Uterus (tissue), 4 donors: ENCODE measurements around the gene REV1. TPM values are rescaled to one million over a fixed set of nuclear protein-coding genes. Genes with fewer than 3 reads are reported as not detected.
"Not testable (repeated sequence)": the region's sequence is repeated elsewhere in the genome, so short reads cannot be mapped to it uniquely, and the experiment has no call there.

Experiments
- DNase-seq, 2 donors: peaks; one replicate each; pipeline ENCODE4 v3.0.0-alpha.2; 2019 to 2020
- H3K27ac ChIP-seq, 2 donors: fragments of 200-600 bp; sonication (generic); 1 replicate in 1 of 2; 2 replicates in 1 of 2; pipeline ENCODE4 v1.5.1; 2016 to 2018
- H3K27me3 ChIP-seq, 2 donors: fragments of 200-600 bp; sonication (generic); one replicate each; pipeline ENCODE4 v1.5.1; 2018 to 2019; ENCODE audit warnings: control low read depth in 1 of 2
- H3K36me3 ChIP-seq, 2 donors: fragments of 200-600 bp; sonication (generic); one replicate each; pipeline ENCODE4 v1.5.1; 2019; ENCODE audit warnings: control low read depth in 1 of 2
- H3K4me1 ChIP-seq, 2 donors: fragments of 200-600 bp; sonication (generic); one replicate each; pipeline ENCODE4 v1.5.1; 2018 to 2019; ENCODE audit warnings: control low read depth in 1 of 2
- H3K4me3 ChIP-seq, 2 donors: fragments of 200-600 bp; sonication (generic); 1 replicate in 1 of 2; 2 replicates in 1 of 2; pipeline ENCODE4 v1.5.1; 2018 to 2019; ENCODE audit warnings: mild to moderate bottlenecking in 1 of 2
- H3K9me3 ChIP-seq, 2 donors: fragments of 200-600 bp; sonication (generic); one replicate each; pipeline ENCODE4 v1.5.1; 2019; ENCODE audit warnings: control low read depth in 1 of 2
- POLR2A ChIP-seq, 2 donors: fragments of 450-650 bp; IDR thresholded peaks; one replicate each; pipeline ENCODE4 v1.6.1; 2016; ENCODE audit warnings: antibody characterized with exemption in 2 of 2, mild to moderate bottlenecking in 1 of 2, moderate library complexity in 1 of 2
- intact Hi-C: fragments of 100-400 bp; cut with DNase I; formaldehyde crosslinking; loops from one replicate; pipeline ENCODE4 v1.15.1; 2023; ENCODE audit warnings: low total_unique reads
- total RNA-seq, 4 donors: library from RNA; depleted of rRNA in 3 of 4; stranded (reverse); fragments of >200 nt in 3 of 4; gene quantifications; one replicate each; pipeline versions ENCODE4 v1.1.0 to v1.2.4, GENCODE V29; 2014 to 2023
- TF ChIP-seq, protein P1 (sequence below), 4 experiments: fragments of 200-600 bp in 2 of 4; fragments of 450-650 bp in 2 of 4; sonication (generic) in 2 of 4; IDR thresholded peaks; one replicate each; pipeline ENCODE4 v1.5.1; 2016 to 2019; ENCODE audit warnings: antibody characterized with exemption in 4 of 4, mild to moderate bottlenecking in 2 of 4, moderate library complexity in 1 of 4
- donor health status: DM: yes; HTN: yes; CAD: no.

Gene REV1
- total RNA-seq, 4 donors from 2014 or later: 20.7 to 132 (median 65.4) TPM

GRCh38 chr2:99471654-99472599 is 17.9 kb downstream of the REV1 start:
- H3K9me3 ChIP-seq: no peaks in the 10 kb centered on the region
- no peak overlapping the region for H3K4me3 ChIP-seq
- DNase-seq: no peak
- no peak for TF ChIP-seq POLR2A (IDR thresholded peaks at IDR 0.05)
- TF ChIP-seq, protein P1, sequence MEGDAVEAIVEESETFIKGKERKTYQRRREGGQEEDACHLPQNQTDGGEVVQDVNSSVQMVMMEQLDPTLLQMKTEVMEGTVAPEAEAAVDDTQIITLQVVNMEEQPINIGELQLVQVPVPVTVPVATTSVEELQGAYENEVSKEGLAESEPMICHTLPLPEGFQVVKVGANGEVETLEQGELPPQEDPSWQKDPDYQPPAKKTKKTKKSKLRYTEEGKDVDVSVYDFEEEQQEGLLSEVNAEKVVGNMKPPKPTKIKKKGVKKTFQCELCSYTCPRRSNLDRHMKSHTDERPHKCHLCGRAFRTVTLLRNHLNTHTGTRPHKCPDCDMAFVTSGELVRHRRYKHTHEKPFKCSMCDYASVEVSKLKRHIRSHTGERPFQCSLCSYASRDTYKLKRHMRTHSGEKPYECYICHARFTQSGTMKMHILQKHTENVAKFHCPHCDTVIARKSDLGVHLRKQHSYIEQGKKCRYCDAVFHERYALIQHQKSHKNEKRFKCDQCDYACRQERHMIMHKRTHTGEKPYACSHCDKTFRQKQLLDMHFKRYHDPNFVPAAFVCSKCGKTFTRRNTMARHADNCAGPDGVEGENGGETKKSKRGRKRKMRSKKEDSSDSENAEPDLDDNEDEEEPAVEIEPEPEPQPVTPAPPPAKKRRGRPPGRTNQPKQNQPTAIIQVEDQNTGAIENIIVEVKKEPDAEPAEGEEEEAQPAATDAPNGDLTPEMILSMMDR (IDR thresholded peaks at IDR 0.05): no peak
- H3K27ac ChIP-seq: peak overlapping the region in 1 of 2 donors; percentile 28
- no peaks in the 10 kb centered on the region for H3K27me3 ChIP-seq
- intact Hi-C loops: no loop called here
- H3K36me3 ChIP-seq: no peaks in the 10 kb centered on the region
- H3K4me1 ChIP-seq: peaks cover 0 to 5% of the 10 kb centered on the region in 2 donors

DNA sequence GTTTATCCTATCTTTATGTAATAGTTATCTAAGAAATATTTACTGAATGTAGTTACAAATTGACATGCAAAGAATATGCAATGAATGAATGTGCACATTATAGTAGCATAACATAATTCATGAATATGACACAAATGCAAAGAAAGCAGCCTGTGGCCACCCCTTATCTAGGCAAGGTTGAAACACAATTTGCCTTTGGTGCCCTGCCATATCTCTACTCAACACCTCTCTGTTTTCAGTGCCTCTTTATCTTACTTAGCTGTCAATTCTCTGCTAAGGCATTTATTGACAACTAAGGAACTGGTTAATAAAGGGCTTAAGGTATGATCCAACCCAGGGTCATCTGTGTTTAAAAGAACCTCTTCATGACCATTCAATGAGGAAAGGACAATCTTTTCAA is 18.9 kb downstream of the REV1 start:
- no peak overlapping the region for H3K27ac ChIP-seq
- no peak for TF ChIP-seq POLR2A (IDR thresholded peaks at IDR 0.05)
- TF ChIP-seq, protein P1 (IDR thresholded peaks at IDR 0.05): no peak
- DNase-seq: no peak
- no peak overlapping the region for H3K4me3 ChIP-seq
- H3K27me3 ChIP-seq: no peaks in the 10 kb centered on the region
- no peaks in the 10 kb centered on the region for H3K36me3 ChIP-seq
- H3K9me3 ChIP-seq: no peaks in the 10 kb centered on the region
- intact Hi-C loops: no loop called here
- H3K4me1 ChIP-seq: peaks cover 0 to 5% of the 10 kb centered on the region in 2 donors

DNA sequence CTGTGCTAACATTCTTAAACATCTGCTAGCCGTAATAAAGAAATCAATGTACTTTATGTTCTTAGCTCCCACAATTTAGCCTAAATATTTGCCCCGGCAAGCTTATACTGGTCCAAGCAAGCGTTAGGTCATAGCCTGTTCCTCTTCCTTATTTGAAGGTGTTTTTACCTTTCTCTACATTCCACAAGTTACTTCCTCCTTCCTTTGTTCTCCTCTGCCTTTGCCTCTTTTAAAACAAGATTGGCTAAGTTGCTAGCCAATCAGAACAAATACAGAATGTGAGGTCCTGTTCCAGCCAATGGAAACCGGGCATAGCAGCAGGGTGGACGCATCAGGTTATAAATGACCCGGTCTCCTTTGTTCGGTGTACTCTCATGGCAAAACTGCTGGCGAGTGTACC is 19.4 kb downstream of the REV1 start:
- H3K9me3 ChIP-seq, H3K4me3 ChIP-seq, H3K27ac ChIP-seq, H3K27me3 ChIP-seq, H3K4me1 ChIP-seq, H3K36me3 ChIP-seq, intact Hi-C loops, DNase-seq: not testable (repeated sequence)

- Histone ChIP-seq H3K4me3 (no peak overlapping the region), H3K27ac (no peak overlapping the region), H3K27me3 (no peaks in the 10 kb centered on the region), H3K36me3 (no peaks in the 10 kb centered on the region), H3K4me1 (peaks cover 0 to 5% of the 10 kb centered on the region in 2 donors), H3K9me3 (no peaks in the 10 kb centered on the region)
- no peak for TF ChIP-seq POLR2A (IDR thresholded peaks at IDR 0.05)
- TF ChIP-seq, protein P1 (IDR thresholded peaks at IDR 0.05): no peak
- DNase-seq: no peak
- intact Hi-C loops: no loop called here
These were observed 20.4 kb downstream of the REV1 start for GRCh38 chr2:99469394-99469793.

DNA sequence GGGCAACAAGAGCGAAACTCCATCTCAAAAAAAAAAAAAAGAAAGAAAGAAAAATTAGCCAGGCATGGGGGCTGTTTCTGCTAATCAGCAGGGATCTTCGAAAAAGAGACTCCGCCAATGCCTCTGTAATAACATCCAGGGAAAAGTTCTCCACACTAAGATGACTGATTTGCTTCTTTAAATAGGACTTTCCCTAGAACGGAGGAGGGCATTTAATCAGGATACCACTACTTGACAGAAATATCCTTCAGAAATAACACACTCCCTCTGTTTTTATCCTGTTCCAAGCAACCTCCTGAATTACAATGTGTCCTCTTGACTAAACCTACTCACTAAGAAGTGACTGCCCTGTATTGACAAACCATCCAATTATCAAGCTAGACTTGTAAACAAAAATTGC is 21.7 kb downstream of the REV1 start:
- Histone ChIP-seq H3K27me3 (no peaks in the 10 kb centered on the region), H3K36me3 (no peaks in the 10 kb centered on the region), H3K4me3 (no peak overlapping the region), H3K4me1 (peaks cover 0 to 3% of the 10 kb centered on the region in 2 donors), H3K27ac (peak overlapping the region; percentile 31 to 34), H3K9me3 (no peaks in the 10 kb centered on the region)
- TF ChIP-seq, protein P1 (IDR thresholded peaks at IDR 0.05): no peak
- no peak for DNase-seq
- intact Hi-C loops: no loop called here
